Right lobe of liver (tissue), 4 donors: Measurements from ENCODE around the gene CLEC5A.

Experiments used
- POLR2A ChIP-seq: fragments of 450-650 bp; IDR thresholded peaks from one replicate; pipeline ENCODE4 v1.6.1; 2017; ENCODE audit warnings: antibody characterized with exemption, mild to moderate bottlenecking
- TF ChIP-seq, protein P1 (sequence below), 4 donors: fragments of 200-600 bp in 3 of 4; fragments of 450-650 bp in 1 of 4; IDR thresholded peaks; one replicate each; pipeline versions ENCODE4 v1.5.1 to v1.8.0; 2016 to 2022; ENCODE audit warnings: antibody characterized with exemption in 4 of 4, mild to moderate bottlenecking in 2 of 4
- donor health status: DM: no; HTN: no; CAD: no.
- donor health status: DM: no; HTN: no; CAD: no.
- donor health status: DM: no; HTN: yes; CAD: no.

- TF ChIP-seq, protein P1, sequence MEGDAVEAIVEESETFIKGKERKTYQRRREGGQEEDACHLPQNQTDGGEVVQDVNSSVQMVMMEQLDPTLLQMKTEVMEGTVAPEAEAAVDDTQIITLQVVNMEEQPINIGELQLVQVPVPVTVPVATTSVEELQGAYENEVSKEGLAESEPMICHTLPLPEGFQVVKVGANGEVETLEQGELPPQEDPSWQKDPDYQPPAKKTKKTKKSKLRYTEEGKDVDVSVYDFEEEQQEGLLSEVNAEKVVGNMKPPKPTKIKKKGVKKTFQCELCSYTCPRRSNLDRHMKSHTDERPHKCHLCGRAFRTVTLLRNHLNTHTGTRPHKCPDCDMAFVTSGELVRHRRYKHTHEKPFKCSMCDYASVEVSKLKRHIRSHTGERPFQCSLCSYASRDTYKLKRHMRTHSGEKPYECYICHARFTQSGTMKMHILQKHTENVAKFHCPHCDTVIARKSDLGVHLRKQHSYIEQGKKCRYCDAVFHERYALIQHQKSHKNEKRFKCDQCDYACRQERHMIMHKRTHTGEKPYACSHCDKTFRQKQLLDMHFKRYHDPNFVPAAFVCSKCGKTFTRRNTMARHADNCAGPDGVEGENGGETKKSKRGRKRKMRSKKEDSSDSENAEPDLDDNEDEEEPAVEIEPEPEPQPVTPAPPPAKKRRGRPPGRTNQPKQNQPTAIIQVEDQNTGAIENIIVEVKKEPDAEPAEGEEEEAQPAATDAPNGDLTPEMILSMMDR (IDR thresholded peaks at IDR 0.05): no peak
- TF ChIP-seq POLR2A: no peak
Observed at GRCh38 chr7:141991140-141991539, 44.4 kb upstream of the CLEC5A start.
